Measurements from ENCODE around the gene SEMA4F. TPM values are rescaled to one million over a fixed set of nuclear protein-coding genes. Genes with fewer than 3 reads are reported as not detected.

The SEMA4F gene
- total RNA-seq, 1 experiment from 2014 or later: 6.6 TPM

- Histone ChIP-seq H3K27ac (ENCODE audit: insufficient read length, low read depth, low read length) (no peak overlapping the region), H3K4me1 (ENCODE audit: insufficient read depth, low read length) (no peaks in the 10 kb centered on the region; the same call in 1 of the 2 replicates), H3K14ac (ENCODE audit: insufficient read depth, low read length) (no peak overlapping the region), H3K4me2 (ENCODE audit: insufficient read depth, insufficient read length, low read length) (no peak overlapping the region), H2BK120ac (ENCODE audit: low read depth, low read length, poor library complexity, severe bottlenecking) (no peak overlapping the region), H2AFZ (ENCODE audit: low read length) (no peak overlapping the region), H2BK15ac (ENCODE audit: low read depth, low read length) (no peak overlapping the region), H3K4ac (ENCODE audit: low read depth, low read length) (no peak overlapping the region), H3T11ph (ENCODE audit: low read length) (no peak overlapping the region), H2BK5ac (ENCODE audit: insufficient read length, low read length) (no peak overlapping the region), H4K5ac (ENCODE audit: insufficient read length, low read depth, low read length) (no peak overlapping the region), H3K23ac (ENCODE audit: insufficient read length, low read depth, low read length) (no peak overlapping the region), H2BK20ac (ENCODE audit: low read depth, low read length, poor library complexity, severe bottlenecking) (no peak overlapping the region), H3K56ac (ENCODE audit: insufficient read length, low read depth, low read length) (no peak overlapping the region), H3K79me2 (ENCODE audit: insufficient read depth, low read length) (no peaks in the 10 kb centered on the region), H4K8ac (replicated peaks; ENCODE audit: insufficient read length, low read depth, low read length) (no peak overlapping the region), H3K18ac (ENCODE audit: insufficient read length, low read depth, low read length) (no peak overlapping the region), H2AK5ac (ENCODE audit: insufficient read length, low read length) (no peak overlapping the region), H3K23me2 (ENCODE audit: insufficient read length, low read depth, low read length, poor library complexity, severe bottlenecking) (peaks cover 11% of the 10 kb centered on the region), H4K20me1 (ENCODE audit: control insufficient read depth, insufficient read depth, insufficient read length) (no peaks in the 10 kb centered on the region), H3K27me3 (ENCODE audit: insufficient read depth, low read length) (peaks cover 15% of the 10 kb centered on the region), H3K9me3 (ENCODE audit: control insufficient read depth, low read depth, low read length) (no peaks in the 10 kb centered on the region), H4K91ac (ENCODE audit: insufficient read length, low read depth, low read length) (no peak overlapping the region), H3K79me1 (ENCODE audit: insufficient read depth, low read depth, low read length, poor library complexity, severe bottlenecking) (no peaks in the 10 kb centered on the region), H3K9ac (ENCODE audit: extremely low read depth, insufficient read length, low read length) (no peak overlapping the region), H2BK12ac (ENCODE audit: insufficient read length, low read depth, low read length) (no peak overlapping the region)
- no CpG with 5 or more reads among the region's 2 CpGs for WGBS (ENCODE audit: extremely low coverage, insufficient read length, low lambda C conversion rate)
- Mint-ChIP-seq H3K36me3 (ENCODE audit: insufficient read depth in 1 of 3, low read depth in 3 of 3) (no peaks in the 10 kb centered on the region; a peak in 1 of 7 replicates), H3K9me3 (no peaks in the 10 kb centered on the region), H3K27me3 (ENCODE audit: low read depth) (peaks cover 26% of the 10 kb centered on the region), H3K4me3 (no peak overlapping the region), H3K4me1 (peaks cover 5% of the 10 kb centered on the region in 2 experiments), H3K27ac (no peak overlapping the region)
- TF ChIP-seq, protein P1, sequence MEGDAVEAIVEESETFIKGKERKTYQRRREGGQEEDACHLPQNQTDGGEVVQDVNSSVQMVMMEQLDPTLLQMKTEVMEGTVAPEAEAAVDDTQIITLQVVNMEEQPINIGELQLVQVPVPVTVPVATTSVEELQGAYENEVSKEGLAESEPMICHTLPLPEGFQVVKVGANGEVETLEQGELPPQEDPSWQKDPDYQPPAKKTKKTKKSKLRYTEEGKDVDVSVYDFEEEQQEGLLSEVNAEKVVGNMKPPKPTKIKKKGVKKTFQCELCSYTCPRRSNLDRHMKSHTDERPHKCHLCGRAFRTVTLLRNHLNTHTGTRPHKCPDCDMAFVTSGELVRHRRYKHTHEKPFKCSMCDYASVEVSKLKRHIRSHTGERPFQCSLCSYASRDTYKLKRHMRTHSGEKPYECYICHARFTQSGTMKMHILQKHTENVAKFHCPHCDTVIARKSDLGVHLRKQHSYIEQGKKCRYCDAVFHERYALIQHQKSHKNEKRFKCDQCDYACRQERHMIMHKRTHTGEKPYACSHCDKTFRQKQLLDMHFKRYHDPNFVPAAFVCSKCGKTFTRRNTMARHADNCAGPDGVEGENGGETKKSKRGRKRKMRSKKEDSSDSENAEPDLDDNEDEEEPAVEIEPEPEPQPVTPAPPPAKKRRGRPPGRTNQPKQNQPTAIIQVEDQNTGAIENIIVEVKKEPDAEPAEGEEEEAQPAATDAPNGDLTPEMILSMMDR (conservative IDR thresholded peaks at IDR 0.05): no peak
- DNase-seq: no peak
These were observed 4.5 kb downstream of the SEMA4F start for GRCh38 chr2:74658516-74658915.

All from H9 (cell line).